Transverse colon (tissue), 4 donors: ENCODE results near the gene F2RL3. TPM values are rescaled to one million over a fixed set of nuclear protein-coding genes. Genes with fewer than 3 reads are reported as not detected.

ENCODE experiments used
- DNase-seq: peaks from one replicate; pipeline ENCODE4 v3.0.0-alpha.2; 2019
- H3K27ac ChIP-seq, 4 donors: fragments of 200-600 bp; sonication (generic); 2 replicates each; pipeline ENCODE4 v1.5.1; 2016 to 2018; ENCODE audit warnings: inconsistent platforms in 4 of 4
- H3K27me3 ChIP-seq: fragments of 200-600 bp; sonication (generic); 2 replicates; pipeline ENCODE4 v1.5.1; 2017; ENCODE audit warnings: inconsistent platforms
- H3K36me3 ChIP-seq, 4 donors: fragments of 200-600 bp; sonication (generic); 2 replicates each; pipeline ENCODE4 v1.5.1; 2017 to 2019; ENCODE audit warnings: inconsistent platforms in 4 of 4
- H3K4me1 ChIP-seq, 4 donors: fragments of 200-600 bp; sonication (generic); 2 replicates each; pipeline ENCODE4 v1.5.1; 2017 to 2020; ENCODE audit warnings: inconsistent platforms in 4 of 4
- H3K4me3 ChIP-seq, 4 donors: fragments of 200-600 bp; sonication (generic); 1 replicate in 1 of 4; 2 replicates in 3 of 4; pipeline versions ENCODE4 v1.5.1 to v1.6.1; 2017 to 2019; ENCODE audit warnings: inconsistent platforms in 4 of 4
- H3K9me3 ChIP-seq, 2 donors: fragments of 200-600 bp; sonication (generic); 2 replicates each; pipeline ENCODE4 v1.5.1; 2017 to 2019; ENCODE audit warnings: inconsistent platforms in 2 of 2
- EP300 ChIP-seq: sonication (generic); formaldehyde crosslinking; IDR thresholded peaks from one replicate; pipeline ENCODE4 v1.6.1; 2017; ENCODE audit warnings: antibody characterized with exemption, low read depth
- POLR2A ChIP-seq: fragments of 450-650 bp; IDR thresholded peaks from one replicate; pipeline ENCODE4 v1.6.1; 2016; ENCODE audit warnings: antibody characterized with exemption, mild to moderate bottlenecking, moderate library complexity
- POLR2AphosphoS5 ChIP-seq, 3 donors: sonication (generic); formaldehyde crosslinking; IDR thresholded peaks; one replicate each; pipeline ENCODE4 v1.6.1; 2016; ENCODE audit warnings: antibody characterized with exemption in 3 of 3
- WGBS, 2 donors: methylation state at CpG; one replicate each; pipeline ENCODE4 v1.1.5; 2018; ENCODE audit warnings: low coverage in 1 of 2; 5-methylcytosine and 5-hydroxymethylcytosine counted together
- in situ Hi-C, 4 donors: fragments of 200-750 bp; cut with MboI; loops; one replicate each; pipeline versions ENCODE4 v1.15.0 to v1.15.1; 2017; ENCODE audit warnings: low sequenced_read_pairs in 3 of 4, low pct_ligation_motif_present in 1 of 4, low pct_unique_long_range_greater_than_20kb in 1 of 4
- intact Hi-C: fragments of 100-400 bp; cut with DNase I; formaldehyde crosslinking; loops from one replicate; pipeline ENCODE4 v1.15.1; 2023; ENCODE audit warnings: low total_unique reads
- total RNA-seq, 4 donors: library from RNA; depleted of rRNA; stranded (reverse); fragments of >200 nt; gene quantifications; one replicate each; pipeline ENCODE4 v1.1.0, GENCODE V29; 2016
- TF ChIP-seq, protein P1 (sequence below), 5 experiments: fragments of 200-600 bp in 3 of 5; fragments of 450-650 bp in 2 of 5; sonication (generic) in 3 of 5; IDR thresholded peaks; 1 replicate in 2 of 5; 2 replicates in 3 of 5; pipeline ENCODE4 v1.5.1; 2016 to 2017; ENCODE audit warnings: antibody characterized with exemption in 5 of 5, inconsistent platforms in 3 of 5, mild to moderate bottlenecking in 2 of 5, moderate library complexity in 1 of 5

F2RL3 gene
- total RNA-seq, 4 donors from 2014 or later = 2.2 to 22.7 (median 9.1) TPM

- TF ChIP-seq EP300 (no peak), POLR2AphosphoS5 (IDR thresholded peaks at IDR 0.05) (no peak), POLR2A (no peak)
- TF ChIP-seq, protein P1, sequence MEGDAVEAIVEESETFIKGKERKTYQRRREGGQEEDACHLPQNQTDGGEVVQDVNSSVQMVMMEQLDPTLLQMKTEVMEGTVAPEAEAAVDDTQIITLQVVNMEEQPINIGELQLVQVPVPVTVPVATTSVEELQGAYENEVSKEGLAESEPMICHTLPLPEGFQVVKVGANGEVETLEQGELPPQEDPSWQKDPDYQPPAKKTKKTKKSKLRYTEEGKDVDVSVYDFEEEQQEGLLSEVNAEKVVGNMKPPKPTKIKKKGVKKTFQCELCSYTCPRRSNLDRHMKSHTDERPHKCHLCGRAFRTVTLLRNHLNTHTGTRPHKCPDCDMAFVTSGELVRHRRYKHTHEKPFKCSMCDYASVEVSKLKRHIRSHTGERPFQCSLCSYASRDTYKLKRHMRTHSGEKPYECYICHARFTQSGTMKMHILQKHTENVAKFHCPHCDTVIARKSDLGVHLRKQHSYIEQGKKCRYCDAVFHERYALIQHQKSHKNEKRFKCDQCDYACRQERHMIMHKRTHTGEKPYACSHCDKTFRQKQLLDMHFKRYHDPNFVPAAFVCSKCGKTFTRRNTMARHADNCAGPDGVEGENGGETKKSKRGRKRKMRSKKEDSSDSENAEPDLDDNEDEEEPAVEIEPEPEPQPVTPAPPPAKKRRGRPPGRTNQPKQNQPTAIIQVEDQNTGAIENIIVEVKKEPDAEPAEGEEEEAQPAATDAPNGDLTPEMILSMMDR (IDR thresholded peaks at IDR 0.05) = no peak
- intact Hi-C loops (no loop called here), in situ Hi-C loops (loop anchor here in 1 of 4 donors (10.0 kb wide), 1 partner anchor 120 kb away; no protein-coding TSS in a partner anchor)
- Histone ChIP-seq H3K27ac (no peak overlapping the region), H3K9me3 (no peaks in the 10 kb centered on the region), H3K4me1 (no peaks in the 10 kb centered on the region), H3K36me3 (no peaks in the 10 kb centered on the region), H3K27me3 (no peaks in the 10 kb centered on the region), H3K4me3 (no peak overlapping the region)
- DNase-seq = no peak
- WGBS, 2 donors = 70% methylated on average over 5 of the region's 5 CpGs; no CpG with 5 or more reads in 1 of the 2 donors
Observed at GRCh38 chr19:16904599-16904998, 15.8 kb downstream of the F2RL3 start.

DNA sequence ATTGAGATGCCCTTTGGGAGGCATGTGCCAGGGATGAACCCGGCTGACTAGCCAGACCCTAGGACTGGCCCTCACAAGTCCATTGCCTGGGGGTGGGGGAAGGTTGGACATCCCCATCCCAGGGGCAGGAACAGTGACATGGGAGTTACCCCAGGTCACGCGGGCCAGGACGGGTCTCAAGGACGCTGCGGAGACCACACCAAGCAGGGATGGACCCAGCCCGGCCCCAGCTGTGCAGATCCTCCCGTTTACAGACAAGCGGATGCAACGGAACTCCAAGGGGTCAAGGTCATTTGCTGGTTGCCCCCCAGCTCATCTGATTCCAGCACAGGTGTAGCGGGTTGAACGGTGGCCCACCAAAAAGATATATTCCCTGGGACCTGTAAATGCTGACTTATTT is 20.0 kb downstream of the F2RL3 start:
- DNase-seq = no peak
- in situ Hi-C loops = loop anchor here in 1 of 4 donors (10.0 kb wide), 1 partner anchor 124 kb away; no protein-coding TSS in a partner anchor
- no peak overlapping the region for H3K27ac ChIP-seq
- H3K36me3 ChIP-seq = no peaks in the 10 kb centered on the region
- no peaks in the 10 kb centered on the region for H3K27me3 ChIP-seq
- peaks cover 4 to 13% of the 10 kb centered on the region in 2 donors for H3K9me3 ChIP-seq
- no peak for TF ChIP-seq POLR2A
- TF ChIP-seq, protein P1 (IDR thresholded peaks at IDR 0.05) = no peak
- TF ChIP-seq POLR2AphosphoS5 (IDR thresholded peaks at IDR 0.05) = no peak
- TF ChIP-seq EP300 = no peak
- no peak overlapping the region for H3K4me3 ChIP-seq
- intact Hi-C loops = no loop called here
- H3K4me1 ChIP-seq = no peaks in the 10 kb centered on the region
- WGBS, 2 donors = 74% methylated on average over 12 of the region's 12 CpGs; no CpG with 5 or more reads in 1 of the 2 donors

GRCh38 chr19:16911046-16911445 is 22.2 kb downstream of the F2RL3 start:
- TF ChIP-seq, protein P1 (IDR thresholded peaks at IDR 0.05) = no peak
- TF ChIP-seq EP300 (no peak), POLR2AphosphoS5 (IDR thresholded peaks at IDR 0.05) (no peak), POLR2A (no peak)
- intact Hi-C loops (no loop called here), in situ Hi-C loops (no loop called here)
- 83 to 87% methylated on average over 4 to 7 of the region's 7 CpGs for WGBS, 2 donors
- H3K27me3 ChIP-seq = no peaks in the 10 kb centered on the region
- no peak overlapping the region for H3K27ac ChIP-seq
- no peak for DNase-seq
- peaks cover 4 to 13% of the 10 kb centered on the region in 2 donors for H3K9me3 ChIP-seq
- no peaks in the 10 kb centered on the region for H3K36me3 ChIP-seq
- H3K4me3 ChIP-seq = no peak overlapping the region
- H3K4me1 ChIP-seq = no peaks in the 10 kb centered on the region

- Histone ChIP-seq H3K4me3 (no peak overlapping the region), H3K9me3 (peaks cover 4 to 13% of the 10 kb centered on the region in 2 donors), H3K4me1 (no peaks in the 10 kb centered on the region), H3K27ac (no peak overlapping the region), H3K36me3 (no peaks in the 10 kb centered on the region), H3K27me3 (no peaks in the 10 kb centered on the region)
- no peak for TF ChIP-seq POLR2AphosphoS5 (IDR thresholded peaks at IDR 0.05)
- TF ChIP-seq, protein P1 (IDR thresholded peaks at IDR 0.05) = no peak
- TF ChIP-seq EP300 = no peak
- TF ChIP-seq POLR2A = no peak
- 60 to 79% methylated on average over 2 to 4 of the region's 4 CpGs for WGBS, 2 donors
- intact Hi-C loops (no loop called here), in situ Hi-C loops (no loop called here)
- DNase-seq = no peak
Observed at GRCh38 chr19:16912780-16913179, 24.0 kb downstream of the F2RL3 start.
